ENCODE data around the gene MT1G.

- TF ChIP-seq CTCF (IDR thresholded peaks at IDR 0.05; ENCODE audit: low read length) (no peak), EZH2 (IDR thresholded peaks at IDR 0.05; ENCODE audit: borderline replicate concordance, low read length) (no peak)
These were observed 28.8 kb downstream of the MT1G start for GRCh38 chr16:56639045-56639444.

Measured in OCI-LY1 (cell line).